Peyer's patch (tissue), 4 donors: ENCODE measurements around the gene MED13L. TPM values are rescaled to one million over a fixed set of nuclear protein-coding genes. Genes with fewer than 3 reads are reported as not detected.
A peak's percentile ranks its signal among the peaks of the same experiment; 100 is the strongest.
"Not testable (repeated sequence)": the region's sequence is repeated elsewhere in the genome, so short reads cannot be mapped to it uniquely, and the experiment has no call there.

Experiments
- DNase-seq, 3 donors: peaks; one replicate each; pipeline ENCODE4 v3.0.0-alpha.2; 2017 to 2019
- H3K27ac ChIP-seq, 4 donors: fragments of 200-600 bp; sonication (generic); one replicate each; pipeline ENCODE4 v1.5.1; 2016 to 2019
- H3K27me3 ChIP-seq, 2 donors: fragments of 200-600 bp; sonication (generic); one replicate each; pipeline ENCODE4 v1.5.1; 2019
- H3K36me3 ChIP-seq, 3 donors: fragments of 200-600 bp; sonication (generic); one replicate each; pipeline ENCODE4 v1.5.1; 2016 to 2019
- H3K4me1 ChIP-seq, 4 donors: fragments of 200-600 bp; sonication (generic); one replicate each; pipeline ENCODE4 v1.5.1; 2016 to 2019
- H3K4me3 ChIP-seq, 4 donors: fragments of 200-600 bp; sonication (generic); 1 replicate in 3 of 4; 2 replicates in 1 of 4; pipeline ENCODE4 v1.5.1; 2016 to 2019; ENCODE audit warnings: mild to moderate bottlenecking in 1 of 4
- H3K9me3 ChIP-seq, 4 donors: fragments of 200-600 bp; sonication (generic); one replicate each; pipeline ENCODE4 v1.5.1; 2016 to 2019; ENCODE audit warnings: mild to moderate bottlenecking in 1 of 4
- POLR2A ChIP-seq, 2 donors: fragments of 450-650 bp; IDR thresholded peaks; one replicate each; pipeline ENCODE4 v1.5.1; 2017; ENCODE audit warnings: antibody characterized with exemption in 2 of 2, mild to moderate bottlenecking in 2 of 2, moderate library complexity in 2 of 2
- total RNA-seq, 4 donors: library from RNA; depleted of rRNA; stranded (reverse); fragments of >200 nt; gene quantifications; one replicate each; pipeline ENCODE4 v1.1.0, GENCODE V29; 2016
- TF ChIP-seq, protein P1 (sequence below), 6 experiments: fragments of 450-650 bp in 4 of 6; fragments of 200-600 bp in 2 of 6; sonication (generic) in 1 of 6; IDR thresholded peaks; one replicate each; pipeline ENCODE4 v1.5.1; 2017 to 2019; ENCODE audit warnings: antibody characterized with exemption in 6 of 6, mild to moderate bottlenecking in 3 of 6, moderate library complexity in 1 of 6

Gene MED13L
- total RNA-seq, 4 donors from 2014 or later, result 127 to 181 (median 145) TPM

DNA sequence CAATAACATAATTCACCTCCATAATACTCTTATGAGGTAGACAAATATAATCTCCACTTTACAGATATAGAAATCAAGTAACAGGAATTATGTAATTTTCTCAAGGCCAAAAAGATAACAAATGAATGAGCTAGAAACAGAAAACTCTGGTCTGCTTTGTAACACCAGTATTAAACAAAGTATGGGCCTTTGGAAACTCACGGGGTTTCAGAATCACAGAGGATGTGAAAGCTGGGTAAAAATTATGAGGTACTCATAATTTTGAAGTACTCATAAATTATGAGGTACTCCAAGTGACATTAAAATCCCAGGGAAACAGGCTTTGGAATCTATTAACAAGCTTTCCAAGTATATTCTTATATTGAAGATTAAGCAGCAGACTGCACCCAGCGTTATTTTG, 140.2 kb downstream of the MED13L start:
- H3K36me3 ChIP-seq, result no peaks in the 10 kb centered on the region
- H3K27ac ChIP-seq, result no peak overlapping the region
- H3K4me3 ChIP-seq, result no peak overlapping the region
- H3K27me3 ChIP-seq, result no peaks in the 10 kb centered on the region
- peaks cover 0 to 37% (median 0%) of the 10 kb centered on the region in 4 donors for H3K4me1 ChIP-seq
- DNase-seq, result no peak
- TF ChIP-seq, protein P1, sequence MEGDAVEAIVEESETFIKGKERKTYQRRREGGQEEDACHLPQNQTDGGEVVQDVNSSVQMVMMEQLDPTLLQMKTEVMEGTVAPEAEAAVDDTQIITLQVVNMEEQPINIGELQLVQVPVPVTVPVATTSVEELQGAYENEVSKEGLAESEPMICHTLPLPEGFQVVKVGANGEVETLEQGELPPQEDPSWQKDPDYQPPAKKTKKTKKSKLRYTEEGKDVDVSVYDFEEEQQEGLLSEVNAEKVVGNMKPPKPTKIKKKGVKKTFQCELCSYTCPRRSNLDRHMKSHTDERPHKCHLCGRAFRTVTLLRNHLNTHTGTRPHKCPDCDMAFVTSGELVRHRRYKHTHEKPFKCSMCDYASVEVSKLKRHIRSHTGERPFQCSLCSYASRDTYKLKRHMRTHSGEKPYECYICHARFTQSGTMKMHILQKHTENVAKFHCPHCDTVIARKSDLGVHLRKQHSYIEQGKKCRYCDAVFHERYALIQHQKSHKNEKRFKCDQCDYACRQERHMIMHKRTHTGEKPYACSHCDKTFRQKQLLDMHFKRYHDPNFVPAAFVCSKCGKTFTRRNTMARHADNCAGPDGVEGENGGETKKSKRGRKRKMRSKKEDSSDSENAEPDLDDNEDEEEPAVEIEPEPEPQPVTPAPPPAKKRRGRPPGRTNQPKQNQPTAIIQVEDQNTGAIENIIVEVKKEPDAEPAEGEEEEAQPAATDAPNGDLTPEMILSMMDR (IDR thresholded peaks at IDR 0.05), result no peak
- H3K9me3 ChIP-seq, result no peaks in the 10 kb centered on the region

DNA sequence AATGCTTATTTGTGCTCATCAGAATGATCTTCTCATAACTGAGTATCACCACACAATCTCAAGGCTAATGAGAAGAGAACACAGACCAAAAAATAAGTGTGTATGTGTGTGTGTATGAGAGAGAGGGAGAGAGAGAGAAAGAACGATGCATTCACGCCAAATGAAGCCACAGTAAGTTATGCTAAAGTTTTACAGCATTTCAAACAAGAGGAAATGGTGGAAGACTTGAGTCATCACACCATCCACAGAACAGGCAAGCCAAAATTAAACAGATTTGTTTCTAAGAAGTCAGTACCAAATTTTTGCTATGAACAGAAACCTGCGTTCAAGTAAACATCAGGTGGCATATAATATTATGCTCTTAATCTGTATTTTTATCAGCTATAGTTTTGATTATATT, 141.2 kb downstream of the MED13L start:
- no peak overlapping the region for H3K27ac ChIP-seq

GRCh38 chr12:116135209-116135930, 142.1 kb downstream of the MED13L start:
- Histone ChIP-seq H3K9me3 (no peaks in the 10 kb centered on the region), H3K27ac (peak overlapping the region in 1 of 4 donors; percentile 8), H3K4me3 (no peak overlapping the region), H3K27me3 (no peaks in the 10 kb centered on the region), H3K36me3 (no peaks in the 10 kb centered on the region), H3K4me1 (peaks cover 0 to 35% (median 2%) of the 10 kb centered on the region in 4 donors)
- TF ChIP-seq POLR2A (IDR thresholded peaks at IDR 0.05), result no peak
- TF ChIP-seq, protein P1 (IDR thresholded peaks at IDR 0.05), result no peak
- no peak for DNase-seq

More for the DNA sequence above, 141.2 kb downstream of the MED13L start:
- no peaks in the 10 kb centered on the region for H3K9me3 ChIP-seq
- H3K4me1 ChIP-seq, result peaks cover 0 to 34% (median 2%) of the 10 kb centered on the region in 4 donors
- no peak overlapping the region for H3K4me3 ChIP-seq
- no peaks in the 10 kb centered on the region for H3K27me3 ChIP-seq
- DNase-seq, result no peak
- TF ChIP-seq, protein P1 (IDR thresholded peaks at IDR 0.05), result no peak
- no peak for TF ChIP-seq POLR2A (IDR thresholded peaks at IDR 0.05)
- H3K36me3 ChIP-seq, result no peaks in the 10 kb centered on the region

GRCh38 chr12:116133636-116134214, 143.8 kb downstream of the MED13L start:
- no peak overlapping the region for H3K27ac ChIP-seq
- H3K27me3 ChIP-seq, result no peaks in the 10 kb centered on the region
- H3K36me3 ChIP-seq, result no peaks in the 10 kb centered on the region
- no peaks in the 10 kb centered on the region for H3K9me3 ChIP-seq
- H3K4me3 ChIP-seq, result no peak overlapping the region
- TF ChIP-seq, protein P1 (IDR thresholded peaks at IDR 0.05), result no peak
- H3K4me1 ChIP-seq, result peaks cover 0 to 31% (median 2%) of the 10 kb centered on the region in 4 donors
- DNase-seq, result no peak

GRCh38 chr12:116133149-116133548, 144.3 kb downstream of the MED13L start:
- Histone ChIP-seq H3K4me3 (no peak overlapping the region), H3K36me3 (no peaks in the 10 kb centered on the region), H3K9me3 (no peaks in the 10 kb centered on the region), H3K27ac (no peak overlapping the region), H3K4me1 (peaks cover 0 to 29% (median 2%) of the 10 kb centered on the region in 4 donors), H3K27me3 (no peaks in the 10 kb centered on the region)
- no peak for DNase-seq
- no peak for TF ChIP-seq POLR2A (IDR thresholded peaks at IDR 0.05)
- TF ChIP-seq, protein P1 (IDR thresholded peaks at IDR 0.05), result no peak

DNA sequence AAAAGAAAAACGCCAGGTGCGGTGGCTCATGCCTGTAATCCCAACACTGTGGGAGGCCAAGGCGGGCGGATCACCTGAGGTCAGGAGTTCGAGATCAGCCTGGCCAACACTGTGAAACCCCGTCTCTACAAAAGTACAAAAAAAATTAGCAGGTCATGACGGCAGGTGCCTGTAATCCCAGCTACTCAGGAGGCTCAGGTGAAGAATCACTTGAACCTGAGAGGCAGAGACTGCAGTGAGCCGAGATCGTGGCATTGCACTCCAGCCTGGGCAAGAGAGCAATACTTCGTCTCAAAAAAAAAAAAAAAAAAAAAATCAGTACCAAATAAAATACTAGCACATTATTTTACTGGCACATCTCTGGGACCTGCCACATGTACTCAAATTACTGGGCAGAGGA, 145.5 kb downstream of the MED13L start:
- H3K4me1 ChIP-seq, result peaks cover 0 to 25% (median 2%) of the 10 kb centered on the region in 4 donors
- not testable (repeated sequence) for H3K4me3 ChIP-seq, H3K36me3 ChIP-seq, H3K9me3 ChIP-seq, H3K27me3 ChIP-seq, DNase-seq, H3K27ac ChIP-seq
